Trophoblast cell (in vitro differentiated cells and primary cell): Measurements from ENCODE around the gene GRK1.
"Not testable (repeated sequence)": the region's sequence is repeated elsewhere in the genome, so short reads cannot be mapped to it uniquely, and the experiment has no call there.

Source experiments
- DNase-seq, 2 donors: peaks; one replicate each; pipeline ENCODE4 v3.0.0-alpha.2; 2016
- H2AFZ ChIP-seq: 2 replicates; pipeline ENCODE4 v1.6.1; 2013; ENCODE audit warnings: low read length, moderate library complexity, mild to moderate bottlenecking; ENCODE audit not compliant: insufficient read depth, poor library complexity
- H2AK5ac ChIP-seq: 2 replicates; pipeline ENCODE4 v1.6.1; 2013; ENCODE audit warnings: mild to moderate bottlenecking, low read length
- H2BK120ac ChIP-seq: 2 replicates; pipeline ENCODE4 v1.6.1; 2013; ENCODE audit warnings: low read length, mild to moderate bottlenecking, moderate library complexity; ENCODE audit not compliant: insufficient read depth, poor library complexity
- H2BK12ac ChIP-seq: 2 replicates; pipeline ENCODE4 v1.6.1; 2013; ENCODE audit warnings: mild to moderate bottlenecking, low read length, moderate library complexity
- H2BK5ac ChIP-seq: 2 replicates; pipeline ENCODE4 v1.6.1; 2013; ENCODE audit warnings: low read length, low read depth, moderate library complexity, mild to moderate bottlenecking; ENCODE audit not compliant: poor library complexity
- H3K14ac ChIP-seq: 2 replicates; pipeline ENCODE4 v1.6.1; 2013; ENCODE audit warnings: mild to moderate bottlenecking, low read length
- H3K18ac ChIP-seq: 2 replicates; pipeline ENCODE4 v1.6.1; 2013; ENCODE audit warnings: mild to moderate bottlenecking, low read length
- H3K23ac ChIP-seq: 2 replicates; pipeline ENCODE4 v1.6.1; 2013; ENCODE audit warnings: low read length
- H3K27ac ChIP-seq: 2 replicates; pipeline ENCODE4 v1.5.1; 2013; ENCODE audit warnings: low read depth, mild to moderate bottlenecking, inconsistent platforms, low read length, moderate library complexity
- H3K27me3 ChIP-seq: 2 replicates; pipeline ENCODE4 v1.6.1; 2013; ENCODE audit warnings: inconsistent platforms, mild to moderate bottlenecking, low read length, moderate library complexity; ENCODE audit not compliant: insufficient read depth
- H3K36me3 ChIP-seq, 2 experiments: 1 replicate in 1 of 2; 2 replicates in 1 of 2; pipeline ENCODE4 v1.6.1; 2013; ENCODE audit warnings: low read length in 2 of 2, mild to moderate bottlenecking in 2 of 2, moderate library complexity in 1 of 2; ENCODE audit not compliant: insufficient read depth in 2 of 2, control insufficient read depth in 1 of 2
- H3K4ac ChIP-seq: 2 replicates; pipeline ENCODE4 v1.6.1; 2013; ENCODE audit warnings: low read depth, mild to moderate bottlenecking, low read length, moderate library complexity
- H3K4me1 ChIP-seq, 2 experiments: 1 replicate in 1 of 2; 2 replicates in 1 of 2; pipeline ENCODE4 v1.6.1; 2013; ENCODE audit warnings: low read length in 2 of 2, mild to moderate bottlenecking in 2 of 2, moderate library complexity in 1 of 2; ENCODE audit not compliant: insufficient read depth in 2 of 2, control insufficient read depth in 1 of 2
- H3K4me2 ChIP-seq: 2 replicates; pipeline ENCODE4 v1.6.1; 2013; ENCODE audit warnings: inconsistent platforms, mild to moderate bottlenecking, low read length, moderate library complexity
- H3K4me3 ChIP-seq: 2 replicates; pipeline ENCODE4 v1.5.1; 2013; ENCODE audit warnings: mild to moderate bottlenecking, low read depth, low read length, inconsistent platforms
- H3K79me1 ChIP-seq: one replicate; pipeline ENCODE4 v1.6.1; 2013; ENCODE audit warnings: low read length
- H3K79me2 ChIP-seq: 2 replicates; pipeline ENCODE4 v1.6.1; 2013; ENCODE audit warnings: low read length, mild to moderate bottlenecking; ENCODE audit not compliant: control insufficient read depth, insufficient read depth, poor library complexity
- H3K9ac ChIP-seq: 2 replicates; pipeline ENCODE4 v1.6.1; 2013; ENCODE audit warnings: mild to moderate bottlenecking, low read length
- H3K9me3 ChIP-seq: 2 replicates; pipeline ENCODE4 v1.6.1; 2013; ENCODE audit warnings: low read depth, mild to moderate bottlenecking, control low read depth, inconsistent platforms, low read length; ENCODE audit not compliant: insufficient read depth
- H4K12ac ChIP-seq: 2 replicates; pipeline ENCODE4 v1.6.1; 2013; ENCODE audit warnings: low read depth, mild to moderate bottlenecking, low read length, moderate library complexity
- H4K8ac ChIP-seq: 2 replicates; pipeline ENCODE4 v1.6.1; 2013; ENCODE audit warnings: low read depth, mild to moderate bottlenecking, low read length, moderate library complexity
- H4K91ac ChIP-seq: one replicate; pipeline ENCODE4 v1.6.1; 2013; ENCODE audit warnings: low read depth, mild to moderate bottlenecking, low read length, moderate library complexity
- WGBS: extraction: QIAGEN DNeasy Blood & Tissue Kit; methylation state at CpG from one replicate; pipeline ENCODE4 v1.1.7; 2013; ENCODE audit warnings: missing lambda C conversion rate; ENCODE audit not compliant: insufficient read length, insufficient coverage; ENCODE audit errors: extremely low coverage; 5-methylcytosine and 5-hydroxymethylcytosine counted together

Gene GRK1

GRCh38 chr13:113621046-113621445, 46.0 kb upstream of the GRK1 start:
- Histone ChIP-seq H3K9ac (no peak overlapping the region), H3K4me2 (no peak overlapping the region), H3K4ac (no peak overlapping the region), H2BK120ac (no peak overlapping the region), H2BK5ac (no peak overlapping the region), H3K4me3 (no peak overlapping the region), H3K27ac (no peak overlapping the region), H2BK12ac (no peak overlapping the region), H3K18ac (no peak overlapping the region), H2AFZ (no peak overlapping the region), H4K12ac (no peak overlapping the region), H3K79me1 (no peaks in the 10 kb centered on the region), H2AK5ac (no peak overlapping the region), H3K79me2 (no peaks in the 10 kb centered on the region), H3K23ac (no peak overlapping the region), H3K14ac (no peak overlapping the region), H4K91ac (no peak overlapping the region), H3K4me1 (peaks cover 8 to 13% of the 10 kb centered on the region in 2 experiments), H3K36me3 (peaks cover 24 to 25% of the 10 kb centered on the region in 2 experiments), H3K27me3 (no peaks in the 10 kb centered on the region), H3K9me3 (no peaks in the 10 kb centered on the region), H4K8ac (no peak overlapping the region)
- DNase-seq, result no peak
- WGBS, result no CpG with 5 or more reads among the region's 15 CpGs

GRCh38 chr13:113621498-113621897, 45.5 kb upstream of the GRK1 start:
- not testable (repeated sequence) for H2BK12ac ChIP-seq, H3K18ac ChIP-seq, H3K23ac ChIP-seq, H2AK5ac ChIP-seq, H2AFZ ChIP-seq, H4K8ac ChIP-seq, H3K27ac ChIP-seq, H3K4ac ChIP-seq, H3K79me2 ChIP-seq, H3K79me1 ChIP-seq, H2BK120ac ChIP-seq, H3K4me3 ChIP-seq, H3K4me1 ChIP-seq, H3K9ac ChIP-seq, H3K4me2 ChIP-seq, H4K91ac ChIP-seq, H3K14ac ChIP-seq, H2BK5ac ChIP-seq, H4K12ac ChIP-seq, H3K27me3 ChIP-seq, H3K9me3 ChIP-seq
- DNase-seq, result peak; percentile 8 to 36
- peaks cover 25% of the 10 kb centered on the region in 2 experiments for H3K36me3 ChIP-seq
- WGBS, result no CpG with 5 or more reads among the region's 13 CpGs

DNA sequence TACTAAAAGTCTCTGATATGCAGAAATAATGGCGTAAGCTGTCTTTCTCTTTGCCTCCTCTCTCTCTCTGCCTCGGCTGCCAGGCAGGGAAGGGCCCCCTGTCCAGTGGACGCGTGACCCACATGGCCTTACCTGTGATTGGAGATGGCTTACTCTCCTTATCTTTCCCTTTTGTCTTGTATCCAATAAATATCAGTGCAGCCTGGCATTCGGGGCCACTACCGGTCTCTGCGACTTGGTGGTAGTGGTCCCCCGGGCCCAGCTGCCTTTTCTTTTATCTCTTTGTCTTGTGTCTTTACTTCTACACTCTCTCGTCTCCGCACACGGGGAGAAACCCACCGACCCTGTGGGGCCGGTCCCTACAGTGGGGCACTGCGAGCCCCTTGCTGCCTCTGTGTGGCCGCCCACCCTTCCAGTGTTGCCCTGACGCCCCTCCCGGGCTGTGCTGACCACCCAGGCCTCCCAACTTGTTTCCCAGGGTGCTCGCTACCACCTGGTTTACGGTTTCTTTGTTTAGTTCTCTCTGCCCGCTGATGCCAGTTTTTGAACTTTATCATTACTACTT, 45.0 kb upstream of the GRK1 start:
- H2AK5ac ChIP-seq, H4K8ac ChIP-seq, H2AFZ ChIP-seq, H3K27ac ChIP-seq, H4K91ac ChIP-seq, H2BK5ac ChIP-seq, H3K18ac ChIP-seq, H3K4me3 ChIP-seq, DNase-seq, H2BK12ac ChIP-seq, H3K4me2 ChIP-seq, H3K9me3 ChIP-seq, H3K79me1 ChIP-seq, H3K4me1 ChIP-seq, H2BK120ac ChIP-seq, H3K14ac ChIP-seq, H3K79me2 ChIP-seq, H3K27me3 ChIP-seq, H3K23ac ChIP-seq, H3K4ac ChIP-seq, H3K9ac ChIP-seq, H4K12ac ChIP-seq: not testable (repeated sequence)
- peaks cover 25 to 26% of the 10 kb centered on the region in 2 experiments for H3K36me3 ChIP-seq
- WGBS, result no CpG with 5 or more reads among the region's 20 CpGs

GRCh38 chr13:113622791-113623490, 44.1 kb upstream of the GRK1 start:
- H2BK120ac ChIP-seq, result no peak overlapping the region
- H3K18ac ChIP-seq, result no peak overlapping the region
- H4K8ac ChIP-seq, result no peak overlapping the region
- H4K12ac ChIP-seq, result no peak overlapping the region
- no peak overlapping the region for H3K4ac ChIP-seq
- H3K4me1 ChIP-seq, result no peaks in the 10 kb centered on the region
- no peak overlapping the region for H3K14ac ChIP-seq
- H3K23ac ChIP-seq, result no peak overlapping the region
- H3K79me2 ChIP-seq, result no peaks in the 10 kb centered on the region
- H3K9ac ChIP-seq, result no peak overlapping the region
- H3K79me1 ChIP-seq, result no peaks in the 10 kb centered on the region
- no peak overlapping the region for H3K4me3 ChIP-seq
- no peaks in the 10 kb centered on the region for H3K9me3 ChIP-seq
- WGBS, result no CpG with 5 or more reads among the region's 29 CpGs
- peaks cover 27 to 28% of the 10 kb centered on the region in 2 experiments for H3K36me3 ChIP-seq
- H3K4me2 ChIP-seq, result no peak overlapping the region
- no peak overlapping the region for H2AFZ ChIP-seq
- H3K27ac ChIP-seq, result no peak overlapping the region
- DNase-seq, result no peak
- H3K27me3 ChIP-seq, result no peaks in the 10 kb centered on the region
- H2BK12ac ChIP-seq, result no peak overlapping the region
- H2BK5ac ChIP-seq, result no peak overlapping the region
- no peak overlapping the region for H4K91ac ChIP-seq
- H2AK5ac ChIP-seq, result no peak overlapping the region
